OCI-LY1 (cell line): ENCODE results near the gene PSAPL1.

ENCODE experiments used
- CTCF ChIP-seq: fragments of 200-600 bp; sonication (generic), shearing (Covaris generic); IDR thresholded peaks from 2 replicates; pipeline ENCODE4 v1.5.1; 2017; ENCODE audit warnings: mild to moderate bottlenecking, antibody characterized with exemption, low read length, moderate library complexity, mixed read lengths
- EZH2 ChIP-seq: fragments of 200-600 bp; sonication (generic), shearing (Covaris generic); IDR thresholded peaks from 2 replicates; pipeline ENCODE4 v1.8.0; 2017; ENCODE audit warnings: borderline replicate concordance, mixed run types, mild to moderate bottlenecking, antibody characterized with exemption, low read length, moderate library complexity, mixed read lengths

DNA sequence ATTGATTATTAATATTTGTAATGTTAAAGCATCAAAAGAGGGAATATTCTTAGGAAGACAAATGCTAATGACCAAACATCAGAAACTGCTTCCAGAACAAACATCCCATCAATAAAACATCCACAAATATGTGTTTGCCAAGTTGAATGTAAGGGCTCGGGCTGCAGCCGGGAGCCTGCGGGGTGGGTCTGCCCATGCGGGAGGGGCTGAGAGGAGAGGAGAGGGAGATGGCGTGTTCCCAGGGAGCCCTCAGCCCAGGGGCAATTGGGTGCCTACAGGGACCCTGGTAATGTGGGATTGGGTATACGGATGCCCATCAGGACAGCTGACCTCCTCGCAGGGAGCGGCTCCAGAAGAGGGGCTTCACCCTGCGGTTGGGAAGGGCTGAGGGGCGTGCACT lies 38.4 kb upstream of the PSAPL1 start:
- TF ChIP-seq CTCF (no peak), EZH2 (no peak)
